Measurements from ENCODE around the gene HFE. TPM values are rescaled to one million over a fixed set of nuclear protein-coding genes. Genes with fewer than 3 reads are reported as not detected.

HFE gene
- total and polyA plus RNA-seq, 2 experiments from 2014 or later, result 8.6 to 10.8 TPM

DNA sequence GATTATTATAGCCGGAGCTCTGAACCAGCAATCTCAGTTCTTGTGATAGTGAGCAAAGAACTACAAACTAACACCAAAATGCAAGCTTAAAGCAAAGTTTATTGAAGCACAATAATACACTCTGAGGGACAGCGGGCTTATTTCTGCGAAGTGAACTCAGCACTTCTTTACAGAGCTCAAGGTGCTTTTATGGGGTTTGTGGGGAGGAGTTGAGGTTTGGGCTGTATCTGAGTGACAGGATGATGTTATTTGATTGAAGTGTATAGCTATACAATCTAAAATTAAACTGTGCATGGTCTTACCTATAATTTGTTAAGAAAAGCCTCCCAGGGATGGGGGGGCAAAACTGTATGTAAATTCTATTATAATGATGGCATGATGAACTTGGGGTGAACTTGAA, 1.0 kb upstream of the HFE start:
- no peaks in the 10 kb centered on the region for H3K9me2 ChIP-seq (ENCODE audit: insufficient read depth)
- 95 to 96% methylated on average over 3 of the region's 3 CpGs for WGBS, 2 experiments (ENCODE audit: low coverage in 1 of 2, low lambda C conversion rate in 2 of 2, missing lambda C conversion rate in 2 of 2)
- H3K4me2 ChIP-seq (ENCODE audit: unreplicated experiment), result no peak overlapping the region
- H2AFZ ChIP-seq, result no peak overlapping the region
- no peaks in the 10 kb centered on the region for H4K20me1 ChIP-seq (ENCODE audit: insufficient read depth)
- peaks cover 3% of the 10 kb centered on the region; the same call in 1 of the 2 replicates for H3K79me2 ChIP-seq (ENCODE audit: insufficient read depth)
- H3F3A ChIP-seq (ENCODE audit: insufficient read depth), result no peaks in the 10 kb centered on the region
- H3K27me3 ChIP-seq (replicated peaks; ENCODE audit: insufficient read depth), result no peaks in the 10 kb centered on the region
- in situ Hi-C loops (cut with MboI), result no loop called here
- H3K4me1 ChIP-seq (ENCODE audit: insufficient read depth), result peaks cover 4% of the 10 kb centered on the region
- no peak for DNase-seq
- H3K36me3 ChIP-seq (ENCODE audit: low read depth), result no peaks in the 10 kb centered on the region
- TF ChIP-seq EZH2phosphoT487 (IDR thresholded peaks at IDR 0.05; ENCODE audit: insufficient read depth, low read depth) (no peak), EZH2 (IDR thresholded peaks at IDR 0.05; ENCODE audit: insufficient read depth, poor library complexity, severe bottlenecking) (no peak)
- no peak overlapping the region for H3K27ac ChIP-seq
- H3K9me3 ChIP-seq (ENCODE audit: low read depth), result no peaks in the 10 kb centered on the region
- no peak overlapping the region for H3K4me3 ChIP-seq
- no peak overlapping the region for H3K9ac ChIP-seq

DNA sequence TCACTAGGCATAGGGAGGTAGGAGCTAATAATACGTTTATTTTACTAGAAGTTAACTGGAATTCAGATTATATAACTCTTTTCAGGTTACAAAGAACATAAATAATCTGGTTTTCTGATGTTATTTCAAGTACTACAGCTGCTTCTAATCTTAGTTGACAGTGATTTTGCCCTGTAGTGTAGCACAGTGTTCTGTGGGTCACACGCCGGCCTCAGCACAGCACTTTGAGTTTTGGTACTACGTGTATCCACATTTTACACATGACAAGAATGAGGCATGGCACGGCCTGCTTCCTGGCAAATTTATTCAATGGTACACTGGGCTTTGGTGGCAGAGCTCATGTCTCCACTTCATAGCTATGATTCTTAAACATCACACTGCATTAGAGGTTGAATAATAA, 1.1 kb downstream of the HFE start:
- Histone ChIP-seq H3K4me3 (peak overlapping the region; percentile 94), H3K36me3 (ENCODE audit: low read depth) (no peaks in the 10 kb centered on the region), H3K4me1 (ENCODE audit: insufficient read depth) (peaks cover 4% of the 10 kb centered on the region), H2AFZ (peak overlapping the region; percentile 98), H3K27me3 (replicated peaks; ENCODE audit: insufficient read depth) (no peaks in the 10 kb centered on the region), H3K27ac (peak overlapping the region; percentile 91), H3K9me3 (ENCODE audit: low read depth) (no peaks in the 10 kb centered on the region), H3K9ac (peak overlapping the region; percentile 91), H3K79me2 (ENCODE audit: insufficient read depth) (peaks cover 3% of the 10 kb centered on the region; the same call in 1 of the 2 replicates), H3K4me2 (ENCODE audit: unreplicated experiment) (peak overlapping the region; percentile 91), H4K20me1 (ENCODE audit: insufficient read depth) (no peaks in the 10 kb centered on the region), H3F3A (ENCODE audit: insufficient read depth) (no peaks in the 10 kb centered on the region), H3K9me2 (ENCODE audit: insufficient read depth) (no peaks in the 10 kb centered on the region)
- WGBS, 2 experiments (ENCODE audit: low coverage in 1 of 2, low lambda C conversion rate in 2 of 2, missing lambda C conversion rate in 2 of 2), result 13 to 20% methylated on average over 5 of the region's 5 CpGs
- no peak for TF ChIP-seq EZH2 (IDR thresholded peaks at IDR 0.05; ENCODE audit: insufficient read depth, poor library complexity, severe bottlenecking)
- TF ChIP-seq EZH2phosphoT487 (IDR thresholded peaks at IDR 0.05; ENCODE audit: insufficient read depth, low read depth), result no peak
- in situ Hi-C loops (cut with MboI), result no loop called here
- DNase-seq, result peak; percentile 59

DNA sequence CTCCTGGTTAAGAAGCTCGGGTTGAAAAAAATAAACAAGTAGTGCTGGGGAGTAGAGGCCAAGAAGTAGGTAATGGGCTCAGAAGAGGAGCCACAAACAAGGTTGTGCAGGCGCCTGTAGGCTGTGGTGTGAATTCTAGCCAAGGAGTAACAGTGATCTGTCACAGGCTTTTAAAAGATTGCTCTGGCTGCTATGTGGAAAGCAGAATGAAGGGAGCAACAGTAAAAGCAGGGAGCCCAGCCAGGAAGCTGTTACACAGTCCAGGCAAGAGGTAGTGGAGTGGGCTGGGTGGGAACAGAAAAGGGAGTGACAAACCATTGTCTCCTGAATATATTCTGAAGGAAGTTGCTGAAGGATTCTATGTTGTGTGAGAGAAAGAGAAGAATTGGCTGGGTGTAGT, 2.0 kb downstream of the HFE start:
- Histone ChIP-seq H3K9me2 (ENCODE audit: insufficient read depth) (no peaks in the 10 kb centered on the region), H3F3A (ENCODE audit: insufficient read depth) (no peaks in the 10 kb centered on the region), H3K4me3 (no peak overlapping the region), H2AFZ (no peak overlapping the region), H3K79me2 (ENCODE audit: insufficient read depth) (peaks cover 3% of the 10 kb centered on the region; the same call in 1 of the 2 replicates), H3K4me1 (ENCODE audit: insufficient read depth) (peaks cover 4% of the 10 kb centered on the region), H3K4me2 (ENCODE audit: unreplicated experiment) (no peak overlapping the region), H3K9ac (no peak overlapping the region), H3K9me3 (ENCODE audit: low read depth) (no peaks in the 10 kb centered on the region), H3K27me3 (replicated peaks; ENCODE audit: insufficient read depth) (no peaks in the 10 kb centered on the region), H3K27ac (no peak overlapping the region), H4K20me1 (ENCODE audit: insufficient read depth) (no peaks in the 10 kb centered on the region), H3K36me3 (ENCODE audit: low read depth) (no peaks in the 10 kb centered on the region)
- peak; percentile 29 for DNase-seq
- WGBS, 2 experiments (ENCODE audit: low coverage in 1 of 2, low lambda C conversion rate in 2 of 2, missing lambda C conversion rate in 2 of 2), result 72 to 77% methylated on average over 2 of the region's 2 CpGs
- in situ Hi-C loops (cut with MboI), result no loop called here
- TF ChIP-seq EZH2 (IDR thresholded peaks at IDR 0.05; ENCODE audit: insufficient read depth, poor library complexity, severe bottlenecking), result no peak
- no peak for TF ChIP-seq EZH2phosphoT487 (IDR thresholded peaks at IDR 0.05; ENCODE audit: insufficient read depth, low read depth)

DNA sequence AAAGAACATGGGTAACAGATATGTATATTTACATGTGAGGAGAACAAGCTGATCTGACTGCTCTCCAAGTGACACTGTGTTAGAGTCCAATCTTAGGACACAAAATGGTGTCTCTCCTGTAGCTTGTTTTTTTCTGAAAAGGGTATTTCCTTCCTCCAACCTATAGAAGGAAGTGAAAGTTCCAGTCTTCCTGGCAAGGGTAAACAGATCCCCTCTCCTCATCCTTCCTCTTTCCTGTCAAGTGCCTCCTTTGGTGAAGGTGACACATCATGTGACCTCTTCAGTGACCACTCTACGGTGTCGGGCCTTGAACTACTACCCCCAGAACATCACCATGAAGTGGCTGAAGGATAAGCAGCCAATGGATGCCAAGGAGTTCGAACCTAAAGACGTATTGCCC, 5.2 kb downstream of the HFE start:
- no peaks in the 10 kb centered on the region for H3K9me2 ChIP-seq (ENCODE audit: insufficient read depth)
- no peaks in the 10 kb centered on the region for H3K9me3 ChIP-seq (ENCODE audit: low read depth)
- peaks cover 3% of the 10 kb centered on the region; the same call in 1 of the 2 replicates for H3K79me2 ChIP-seq (ENCODE audit: insufficient read depth)
- peaks cover 4% of the 10 kb centered on the region for H3K4me1 ChIP-seq (ENCODE audit: insufficient read depth)
- H3K27me3 ChIP-seq (replicated peaks; ENCODE audit: insufficient read depth), result no peaks in the 10 kb centered on the region
- no peak overlapping the region for H2AFZ ChIP-seq
- H4K20me1 ChIP-seq (ENCODE audit: insufficient read depth), result no peaks in the 10 kb centered on the region
- H3K27ac ChIP-seq, result no peak overlapping the region
- no peak overlapping the region for H3K4me3 ChIP-seq
- in situ Hi-C loops (cut with MboI), result no loop called here
- no peaks in the 10 kb centered on the region for H3F3A ChIP-seq (ENCODE audit: insufficient read depth)
- WGBS, 2 experiments (ENCODE audit: low coverage in 1 of 2, low lambda C conversion rate in 2 of 2, missing lambda C conversion rate in 2 of 2), result 96 to 97% methylated on average over 4 of the region's 4 CpGs
- H3K36me3 ChIP-seq (ENCODE audit: low read depth), result no peaks in the 10 kb centered on the region
- DNase-seq, result no peak
- TF ChIP-seq EZH2 (IDR thresholded peaks at IDR 0.05; ENCODE audit: insufficient read depth, poor library complexity, severe bottlenecking) (no peak), EZH2phosphoT487 (IDR thresholded peaks at IDR 0.05; ENCODE audit: insufficient read depth, low read depth) (no peak)
- no peak overlapping the region for H3K4me2 ChIP-seq (ENCODE audit: unreplicated experiment)
- H3K9ac ChIP-seq, result no peak overlapping the region

DNA sequence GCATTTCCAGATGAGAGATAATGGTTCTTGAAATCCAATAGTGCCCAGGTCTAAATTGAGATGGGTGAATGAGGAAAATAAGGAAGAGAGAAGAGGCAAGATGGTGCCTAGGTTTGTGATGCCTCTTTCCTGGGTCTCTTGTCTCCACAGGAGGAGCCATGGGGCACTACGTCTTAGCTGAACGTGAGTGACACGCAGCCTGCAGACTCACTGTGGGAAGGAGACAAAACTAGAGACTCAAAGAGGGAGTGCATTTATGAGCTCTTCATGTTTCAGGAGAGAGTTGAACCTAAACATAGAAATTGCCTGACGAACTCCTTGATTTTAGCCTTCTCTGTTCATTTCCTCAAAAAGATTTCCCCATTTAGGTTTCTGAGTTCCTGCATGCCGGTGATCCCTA, 6.8 kb downstream of the HFE start:
- TF ChIP-seq EZH2phosphoT487 (IDR thresholded peaks at IDR 0.05; ENCODE audit: insufficient read depth, low read depth), result no peak
- no peak for TF ChIP-seq EZH2 (IDR thresholded peaks at IDR 0.05; ENCODE audit: insufficient read depth, poor library complexity, severe bottlenecking)
- no peaks in the 10 kb centered on the region for H3K4me1 ChIP-seq (ENCODE audit: insufficient read depth)
- H3K9me2 ChIP-seq (ENCODE audit: insufficient read depth), result no peaks in the 10 kb centered on the region
- no peak overlapping the region for H2AFZ ChIP-seq
- no peak overlapping the region for H3K4me3 ChIP-seq
- in situ Hi-C loops (cut with MboI), result no loop called here
- no peaks in the 10 kb centered on the region for H3K79me2 ChIP-seq (ENCODE audit: insufficient read depth)
- 89 to 92% methylated on average over 5 of the region's 5 CpGs for WGBS, 2 experiments (ENCODE audit: low coverage in 1 of 2, low lambda C conversion rate in 2 of 2, missing lambda C conversion rate in 2 of 2)
- no peak for DNase-seq
- no peak overlapping the region for H3K9ac ChIP-seq
- H3K27me3 ChIP-seq (replicated peaks; ENCODE audit: insufficient read depth), result no peaks in the 10 kb centered on the region
- H3F3A ChIP-seq (ENCODE audit: insufficient read depth), result no peaks in the 10 kb centered on the region
- no peak overlapping the region for H3K4me2 ChIP-seq (ENCODE audit: unreplicated experiment)
- no peaks in the 10 kb centered on the region for H4K20me1 ChIP-seq (ENCODE audit: insufficient read depth)
- H3K9me3 ChIP-seq (ENCODE audit: low read depth), result no peaks in the 10 kb centered on the region
- H3K27ac ChIP-seq, result no peak overlapping the region
- H3K36me3 ChIP-seq (ENCODE audit: low read depth), result no peaks in the 10 kb centered on the region
